ENCODE data around the gene KDM1A.

Gene KDM1A

GRCh38 chr1:23101887-23102286 is 82.6 kb downstream of the KDM1A start:
- no peak for TF ChIP-seq CTCF (IDR thresholded peaks at IDR 0.05; ENCODE audit: low read depth, low read length, missing control alignments)
- in situ Hi-C loops (cut with HindIII; ENCODE audit: low sequenced_read_pairs), result no loop called here
- DNase-seq (ENCODE audit: low read depth), result no peak
- no peak overlapping the region for H3K4me3 ChIP-seq (ENCODE audit: low read depth, low read length)

- H3K4me3 ChIP-seq (ENCODE audit: low read depth, low read length), result no peak overlapping the region
- in situ Hi-C loops (cut with HindIII; ENCODE audit: low sequenced_read_pairs), result no loop called here
- TF ChIP-seq CTCF (IDR thresholded peaks at IDR 0.05; ENCODE audit: low read depth, low read length, missing control alignments), result no peak
- no peak for DNase-seq (ENCODE audit: low read depth)
Observed at GRCh38 chr1:23102289-23102688, 83.0 kb downstream of the KDM1A start.

GRCh38 chr1:23103001-23103889 is 84.0 kb downstream of the KDM1A start:
- no peak for DNase-seq (ENCODE audit: low read depth)

GRCh38 chr1:23108918-23109533 is 89.8 kb downstream of the KDM1A start:
- in situ Hi-C loops (cut with HindIII; ENCODE audit: low sequenced_read_pairs), result no loop called here
- no peak overlapping the region for H3K4me3 ChIP-seq (ENCODE audit: low read depth, low read length)
- no peak for TF ChIP-seq CTCF (IDR thresholded peaks at IDR 0.05; ENCODE audit: low read depth, low read length, missing control alignments)
- no peak for DNase-seq (ENCODE audit: low read depth)

More at GRCh38 chr1:23103001-23103889, 84.0 kb downstream of the KDM1A start:
- H3K4me3 ChIP-seq (ENCODE audit: low read depth, low read length), result no peak overlapping the region
- TF ChIP-seq CTCF (IDR thresholded peaks at IDR 0.05; ENCODE audit: low read depth, low read length, missing control alignments), result no peak
- in situ Hi-C loops (cut with HindIII; ENCODE audit: low sequenced_read_pairs), result no loop called here

- in situ Hi-C loops (cut with HindIII; ENCODE audit: low sequenced_read_pairs), result no loop called here
- no peak for TF ChIP-seq CTCF (IDR thresholded peaks at IDR 0.05; ENCODE audit: low read depth, low read length, missing control alignments)
Observed at GRCh38 chr1:23110391-23110790, 91.1 kb downstream of the KDM1A start.

GRCh38 chr1:23111600-23112535 is 92.6 kb downstream of the KDM1A start:
- no peak overlapping the region for H3K4me3 ChIP-seq (ENCODE audit: low read depth, low read length)
- TF ChIP-seq CTCF (IDR thresholded peaks at IDR 0.05; ENCODE audit: low read depth, low read length, missing control alignments), result no peak
- DNase-seq (ENCODE audit: low read depth), result no peak
- in situ Hi-C loops (cut with HindIII; ENCODE audit: low sequenced_read_pairs), result no loop called here

More at GRCh38 chr1:23110391-23110790, 91.1 kb downstream of the KDM1A start:
- no peak overlapping the region for H3K4me3 ChIP-seq (ENCODE audit: low read depth, low read length)
- no peak for DNase-seq (ENCODE audit: low read depth)
